Embryonic facial prominence (tissue), 1 donor: ENCODE measurements around the gene GGACT.

Experiments
- DNase-seq: peaks from one replicate; pipeline ENCODE4 v3.0.0-alpha.2; 2016; ENCODE audit errors: extremely low spot score

GGACT gene

DNA sequence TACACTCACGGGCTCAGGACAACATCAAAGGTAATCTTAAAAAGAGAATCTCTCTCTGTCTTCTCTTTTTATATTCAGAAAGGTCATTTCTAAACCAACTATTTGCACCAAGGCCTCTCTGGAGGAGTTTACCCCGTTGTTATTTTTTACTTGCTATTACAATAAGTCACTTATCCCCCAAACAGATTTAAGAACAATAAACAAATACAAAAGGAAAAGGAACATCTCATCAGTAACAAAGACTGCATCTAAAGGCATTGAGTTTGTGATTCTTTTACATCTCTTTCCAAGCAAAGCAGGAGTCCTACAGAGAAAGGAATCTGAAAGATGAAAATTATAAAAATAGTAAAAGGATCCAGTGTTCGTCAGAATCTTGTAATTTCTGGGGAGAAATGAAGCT, 75.4 kb downstream of the GGACT start:
- DNase-seq = no peak

DNA sequence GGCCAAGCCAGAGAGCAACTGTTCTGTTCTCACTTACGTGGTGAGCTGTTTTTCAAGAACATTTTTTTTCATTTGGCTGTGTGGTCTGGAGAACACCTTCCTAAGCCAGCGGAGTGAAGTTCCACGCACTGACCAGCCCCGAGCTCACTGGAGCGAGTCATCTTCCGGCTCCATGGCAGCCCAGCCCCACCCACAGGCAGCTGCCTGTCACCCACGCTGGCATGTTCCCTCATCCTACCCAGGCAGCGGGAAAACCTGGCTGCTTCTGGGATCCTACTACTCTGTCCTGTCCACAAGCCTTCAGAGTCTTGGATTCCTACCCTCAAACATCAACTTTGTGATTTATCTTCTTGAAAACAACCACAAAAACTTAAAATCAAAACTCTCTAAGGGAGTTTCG, 76.2 kb downstream of the GGACT start:
- no peak for DNase-seq

DNA sequence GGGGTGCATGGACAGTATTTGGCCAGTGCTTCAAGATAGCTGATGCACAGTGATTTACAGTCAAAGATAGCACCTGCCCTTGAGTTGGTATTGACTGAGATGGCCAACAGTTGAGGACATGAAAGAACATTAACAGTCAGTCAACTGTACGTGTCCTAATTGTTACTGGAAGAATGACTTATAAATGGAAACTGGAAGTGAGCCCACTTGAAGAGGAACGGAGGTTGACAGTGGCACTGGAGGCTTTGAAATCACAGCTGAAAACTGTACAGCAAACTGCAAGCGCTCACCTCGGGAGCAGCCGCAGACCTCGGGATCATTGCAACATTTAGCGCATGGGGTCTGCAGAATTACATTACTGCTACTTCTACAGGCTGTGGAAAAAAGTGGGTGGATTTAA, 77.1 kb downstream of the GGACT start:
- no peak for DNase-seq

DNA sequence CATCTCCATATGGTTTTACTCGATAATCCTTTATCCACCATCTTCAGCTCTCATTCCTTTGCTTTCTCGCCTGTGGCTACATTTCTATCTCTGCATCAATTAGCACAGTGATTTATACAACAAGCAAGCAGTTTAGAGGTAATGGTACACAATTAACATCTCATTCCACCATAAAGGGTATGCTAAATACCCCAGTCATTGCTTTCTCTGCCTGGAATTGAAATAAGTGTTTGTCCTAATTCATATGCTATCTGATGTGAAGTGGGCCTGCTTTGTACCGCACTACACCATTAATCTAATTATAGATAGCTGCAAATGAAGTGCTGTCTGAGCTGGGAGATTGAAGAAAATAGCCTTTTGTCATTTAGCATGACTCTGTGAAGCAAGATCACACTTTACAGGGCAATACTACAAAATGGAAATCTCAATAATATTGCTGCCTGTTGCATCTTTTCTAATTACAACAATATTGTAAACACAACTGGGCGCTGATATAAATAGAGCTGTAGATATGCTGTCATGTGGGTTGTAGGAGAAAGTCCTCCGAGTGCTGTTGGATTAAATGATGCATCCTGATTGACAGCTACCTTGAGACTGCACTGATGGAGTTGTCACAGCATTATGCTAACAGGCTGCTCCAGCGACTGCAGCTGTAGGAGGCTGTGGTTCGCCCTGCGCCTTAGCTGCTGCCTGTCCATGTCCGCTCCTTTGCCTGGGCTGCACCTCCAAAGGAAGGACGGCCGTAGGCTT, 78.2 kb downstream of the GGACT start:
- DNase-seq = no peak

DNA sequence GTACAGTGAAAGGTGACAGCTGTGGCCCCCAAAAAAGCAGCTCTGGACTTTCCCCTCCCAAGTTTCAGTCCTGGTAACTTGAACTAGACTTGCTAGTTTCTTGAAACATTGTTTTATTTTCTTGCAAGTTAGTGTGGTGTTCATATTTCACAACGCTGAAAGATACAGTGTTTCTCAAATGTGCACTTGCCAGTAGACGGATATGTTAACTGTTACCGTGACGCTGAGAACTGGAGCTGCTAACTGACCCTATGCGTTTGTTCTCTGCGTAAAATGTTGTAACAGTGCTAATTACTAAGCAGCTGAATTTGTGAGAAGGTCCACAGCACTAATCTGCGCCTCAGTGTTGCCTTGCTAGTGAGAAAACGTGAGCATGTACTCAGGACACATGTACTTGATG, 79.6 kb downstream of the GGACT start:
- DNase-seq = no peak

DNA sequence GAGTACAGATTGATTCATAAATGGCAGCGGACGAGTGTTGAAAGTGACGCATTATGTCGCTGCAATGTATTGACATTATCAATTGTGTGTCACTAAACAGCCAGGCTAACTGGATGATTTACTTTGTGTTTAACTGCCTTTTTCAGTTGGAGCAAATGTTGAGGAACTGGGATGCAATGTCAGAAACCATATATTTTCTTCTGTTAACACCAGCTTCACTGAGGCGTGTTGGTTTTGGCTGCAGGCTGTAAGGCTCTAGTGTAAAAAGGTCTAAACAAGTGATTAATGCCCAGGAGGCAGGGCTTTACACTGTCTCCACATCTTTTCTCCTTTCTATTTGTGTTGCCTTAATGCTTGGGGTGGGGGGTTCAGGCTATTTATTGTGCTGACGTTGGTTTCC, 80.1 kb downstream of the GGACT start:
- no peak for DNase-seq

DNA sequence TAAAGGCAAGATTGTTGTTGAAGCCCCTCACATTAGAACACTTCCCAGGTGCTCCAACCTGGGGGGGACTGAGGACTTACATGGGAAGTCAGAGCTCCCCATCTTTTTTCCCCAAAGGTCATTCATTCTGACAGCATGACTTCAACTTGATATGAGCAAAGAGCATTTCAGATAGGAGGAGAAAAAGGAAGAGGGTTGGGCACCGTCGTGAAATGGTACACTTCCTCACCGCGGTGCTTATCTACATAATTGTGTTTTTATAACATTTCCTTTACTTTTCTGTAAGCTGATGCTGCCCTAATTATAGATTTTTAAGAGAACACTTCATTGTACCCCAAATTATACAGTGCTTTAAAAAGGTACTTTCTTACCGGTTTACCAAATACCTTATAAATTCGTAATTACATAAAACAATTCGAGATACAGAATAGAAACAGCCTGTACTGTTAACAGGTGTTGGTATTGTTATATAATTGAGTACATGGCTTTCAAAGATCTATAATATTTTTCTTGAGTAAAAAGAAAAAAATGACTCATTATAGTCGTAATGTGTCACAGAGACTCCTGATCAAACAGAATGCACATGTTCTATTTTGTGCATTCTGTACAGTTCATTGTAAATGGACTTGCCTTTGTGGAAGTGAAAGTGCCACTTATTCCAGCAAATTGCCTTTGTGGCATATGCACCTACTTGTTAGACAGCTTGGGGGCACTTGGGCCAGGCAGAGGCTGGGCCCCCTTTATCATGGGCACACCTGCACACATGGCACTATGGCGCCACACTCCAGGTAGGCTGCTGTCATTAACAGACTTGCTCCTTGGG, 81.8 kb downstream of the GGACT start:
- DNase-seq = no peak

DNA sequence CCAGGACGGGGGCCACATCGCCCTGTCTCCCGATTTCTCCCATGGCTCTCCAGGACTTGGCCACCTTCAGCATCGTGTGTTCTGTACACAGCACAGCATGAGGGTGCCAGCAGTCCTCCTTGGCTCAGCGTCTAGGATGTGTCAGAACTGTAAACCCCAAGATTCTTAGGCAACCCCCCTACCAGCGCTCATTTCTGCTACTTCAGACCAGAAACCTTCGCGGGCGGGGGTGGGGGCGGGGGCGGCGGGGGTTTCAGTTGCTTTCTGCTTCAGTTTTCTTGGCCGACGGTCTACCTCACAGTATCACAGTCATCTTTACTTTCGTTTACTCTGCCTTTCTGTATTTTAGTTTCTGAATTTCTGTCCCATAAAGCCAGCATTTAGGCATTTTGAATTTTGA, 82.4 kb downstream of the GGACT start:
- DNase-seq = no peak

DNA sequence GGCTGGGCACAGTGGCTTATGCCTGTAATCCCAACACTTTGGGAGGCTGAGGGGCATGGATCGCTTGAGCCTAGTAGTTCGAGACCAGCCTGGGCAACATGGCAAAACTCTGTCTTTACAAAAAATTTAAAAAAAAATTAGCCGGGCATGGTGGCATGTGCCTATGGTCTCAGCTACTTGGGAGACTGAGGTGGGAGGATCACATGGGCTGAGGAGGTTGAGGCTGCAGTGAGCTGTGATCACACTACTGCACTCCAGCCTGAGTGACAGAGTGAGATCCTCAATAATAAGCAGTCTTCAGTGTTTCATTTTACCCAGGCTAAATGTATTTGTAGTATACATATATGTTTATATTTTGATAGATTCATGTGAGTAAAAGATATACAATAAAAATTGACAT, 85.0 kb downstream of the GGACT start:
- DNase-seq = no peak

DNA sequence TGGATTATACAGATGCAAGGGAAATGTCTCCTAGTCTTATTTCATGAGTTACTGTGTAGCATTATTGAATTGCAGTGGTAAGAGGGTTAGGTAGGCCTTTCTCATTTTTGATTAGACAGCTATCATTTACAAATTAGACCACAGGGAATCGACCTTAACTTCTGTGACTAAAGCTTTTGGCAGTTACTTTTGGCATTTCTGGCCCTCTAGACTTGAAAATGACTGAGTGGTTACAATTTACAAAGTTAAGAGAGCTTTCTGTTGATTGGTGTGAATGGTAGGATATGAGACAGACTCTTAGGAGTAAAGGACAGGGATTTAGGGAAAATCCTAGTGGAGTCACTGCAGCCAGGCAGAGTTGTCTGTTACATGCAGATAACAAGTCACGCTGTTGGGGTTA, 86.1 kb downstream of the GGACT start:
- DNase-seq = no peak

DNA sequence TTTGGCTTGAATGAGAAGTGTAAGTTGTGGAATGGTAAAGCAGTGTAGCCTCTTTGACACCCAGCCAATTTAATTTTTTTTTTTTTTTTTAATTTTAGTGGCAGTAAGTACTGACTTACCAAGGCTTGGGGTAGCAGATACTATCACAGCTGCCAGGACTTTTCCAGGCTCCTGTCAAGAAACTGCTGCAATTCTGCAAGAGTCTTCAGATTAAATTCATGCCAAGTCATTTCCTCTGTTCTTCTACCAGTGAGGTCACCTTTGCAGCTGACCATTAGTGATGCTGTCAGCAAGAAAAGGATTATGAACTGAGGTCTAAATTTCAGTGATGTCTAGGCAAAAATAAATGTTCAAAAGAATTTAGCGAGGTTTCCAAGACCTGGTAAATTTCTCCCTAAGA, 91.2 kb downstream of the GGACT start:
- no peak for DNase-seq

DNA sequence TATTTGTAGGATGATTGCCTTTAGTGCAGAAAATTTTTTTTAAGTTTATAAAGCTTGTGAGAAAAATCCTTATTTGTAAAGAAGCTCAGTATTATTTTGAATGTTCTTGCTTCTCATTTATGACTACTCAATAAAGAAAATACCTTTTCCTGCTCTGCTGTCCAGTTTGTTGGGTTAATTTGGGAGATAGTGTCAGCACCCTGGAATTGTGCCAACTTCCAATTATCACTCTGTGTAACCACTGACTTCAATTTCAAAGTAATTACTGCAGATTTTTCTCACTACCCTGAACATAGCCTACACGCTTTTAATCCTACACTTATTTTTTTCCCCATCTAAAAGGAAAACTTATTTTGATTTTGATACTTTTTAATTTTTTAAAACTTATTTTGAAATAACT, 93.1 kb downstream of the GGACT start:
- DNase-seq = no peak

DNA sequence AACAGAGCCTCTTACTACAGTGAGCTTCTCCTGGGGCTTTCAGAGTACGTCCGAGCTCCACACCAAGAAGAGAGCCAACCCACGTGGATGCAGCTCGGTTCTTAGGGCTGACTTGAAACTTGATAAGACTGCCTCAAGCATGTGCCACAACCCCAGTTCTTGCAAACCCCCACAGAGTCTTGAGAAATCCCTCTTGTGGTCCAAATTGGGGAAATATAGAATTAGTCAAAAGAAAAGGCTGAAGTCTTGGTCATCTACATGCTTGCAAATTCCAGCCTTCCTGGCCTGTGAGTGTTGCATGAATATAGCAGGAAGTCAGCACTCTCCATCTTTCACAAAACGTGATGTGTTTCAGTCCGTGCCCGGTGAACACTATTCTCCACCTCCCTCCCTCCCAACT, 95.2 kb downstream of the GGACT start:
- no peak for DNase-seq

DNA sequence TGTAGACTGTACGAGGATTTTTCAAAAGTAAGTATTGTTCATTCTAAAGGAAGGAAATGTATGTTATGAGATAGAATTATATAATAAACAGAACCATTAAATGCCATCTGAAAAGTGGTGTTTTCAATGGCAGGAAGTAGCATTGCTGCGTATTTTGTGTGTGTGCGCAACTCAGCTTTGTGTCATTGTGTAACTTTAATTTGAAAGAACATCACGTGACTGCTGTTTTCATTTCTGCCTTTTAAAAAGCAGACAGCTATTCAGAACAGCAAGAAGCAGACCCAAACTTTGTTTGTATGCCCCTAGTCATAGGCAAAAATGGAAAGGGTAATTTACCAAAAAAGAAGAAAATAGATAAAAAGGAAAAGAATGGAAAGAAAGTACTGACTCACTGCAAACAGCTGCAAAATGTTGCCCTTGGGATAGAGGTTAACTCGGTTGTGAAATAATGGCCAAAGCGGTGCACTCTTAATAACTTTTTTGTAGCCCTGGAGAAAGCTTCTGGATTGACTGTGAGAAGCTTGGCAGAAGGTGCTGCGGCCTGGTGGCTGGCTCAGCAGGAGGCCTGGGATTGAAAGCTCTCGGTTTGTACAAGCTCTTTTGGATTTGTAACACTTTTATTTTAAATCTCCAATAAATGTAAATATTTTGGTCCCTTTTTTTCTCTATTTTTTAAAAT, 97.3 kb downstream of the GGACT start:
- DNase-seq = no peak

DNA sequence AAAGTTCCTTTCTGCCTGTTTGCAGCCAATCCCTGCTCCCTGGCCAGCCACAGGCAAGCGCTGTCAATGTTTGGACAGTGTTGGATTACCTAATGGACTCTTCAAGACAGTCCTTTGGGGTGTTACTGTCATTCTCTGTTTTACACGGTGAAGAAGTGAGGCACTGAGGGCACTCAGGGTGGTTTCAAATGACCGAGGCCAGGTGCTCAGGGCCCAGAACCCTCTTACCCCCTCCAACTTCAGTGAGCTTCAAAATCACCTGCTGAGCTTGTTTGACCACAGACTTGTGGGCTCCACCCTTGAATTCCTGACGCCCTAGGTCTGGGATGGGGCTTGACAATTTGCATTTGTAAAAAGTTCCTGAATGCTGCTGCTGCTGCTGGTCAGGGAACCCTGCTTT, 97.9 kb downstream of the GGACT start:
- no peak for DNase-seq

DNA sequence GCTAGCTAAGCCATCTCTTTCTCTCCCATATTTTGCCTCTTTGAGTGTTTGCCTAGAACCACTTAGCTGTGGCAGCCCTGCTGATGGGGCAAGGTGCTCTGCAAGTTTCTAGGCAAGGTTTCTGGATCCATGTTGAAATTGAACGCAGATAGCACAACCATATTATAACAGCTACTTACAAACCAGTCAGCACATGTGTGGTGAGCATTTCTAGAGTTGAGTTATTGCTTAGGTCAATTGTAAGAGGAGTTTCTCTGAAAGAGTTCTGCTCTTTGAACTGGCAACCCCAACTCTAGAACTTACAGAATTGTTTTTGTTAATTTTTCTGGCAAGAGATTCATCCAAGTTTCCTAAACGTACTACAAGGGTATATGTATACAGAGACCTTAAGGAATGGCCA, 103.3 kb downstream of the GGACT start:
- no peak for DNase-seq

DNA sequence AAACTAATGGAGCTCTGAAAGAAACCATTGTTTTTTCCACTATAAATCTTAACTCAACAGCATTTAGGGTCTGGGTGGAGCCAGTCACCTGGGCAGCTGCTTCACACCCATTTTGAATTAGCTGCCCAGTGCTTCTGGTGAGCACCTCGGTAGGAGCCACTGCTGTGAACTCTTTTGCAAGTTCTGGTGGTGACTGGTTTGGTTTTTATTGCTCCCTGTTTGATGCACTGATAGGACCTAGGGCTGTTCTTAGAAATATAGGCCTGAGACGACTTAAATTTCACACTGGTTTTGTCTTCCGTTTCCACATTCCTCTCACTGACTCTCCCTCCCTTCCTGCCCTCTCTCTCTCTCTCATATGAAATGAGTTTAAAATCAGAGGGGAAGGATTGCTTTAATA, 103.9 kb downstream of the GGACT start:
- DNase-seq = no peak

DNA sequence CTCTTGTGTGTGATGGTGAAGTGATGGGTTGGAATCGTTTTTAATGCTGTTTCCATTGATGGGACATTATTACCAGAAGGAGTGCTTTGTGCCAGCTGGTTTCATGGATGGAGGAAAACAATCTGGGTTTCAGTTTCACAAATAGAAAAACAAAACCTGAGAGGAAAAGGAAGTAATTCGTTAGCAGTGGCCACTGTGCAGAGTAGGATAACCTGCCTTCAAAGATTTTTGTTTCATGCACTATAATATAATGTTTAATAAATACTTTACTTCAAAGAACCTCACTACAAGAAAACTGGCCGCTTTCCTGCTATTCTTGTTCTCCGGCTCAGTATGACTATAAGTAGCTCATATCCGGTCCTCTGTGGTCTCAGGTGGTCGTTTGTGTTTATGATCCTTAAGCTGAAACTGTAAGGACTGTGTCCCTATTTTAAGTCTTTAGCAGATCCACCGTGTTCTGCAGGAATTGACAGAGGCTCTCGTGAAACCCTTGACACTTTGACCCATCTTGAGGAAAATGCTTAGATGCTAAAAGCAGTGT, 104.7 kb downstream of the GGACT start:
- DNase-seq = no peak

DNA sequence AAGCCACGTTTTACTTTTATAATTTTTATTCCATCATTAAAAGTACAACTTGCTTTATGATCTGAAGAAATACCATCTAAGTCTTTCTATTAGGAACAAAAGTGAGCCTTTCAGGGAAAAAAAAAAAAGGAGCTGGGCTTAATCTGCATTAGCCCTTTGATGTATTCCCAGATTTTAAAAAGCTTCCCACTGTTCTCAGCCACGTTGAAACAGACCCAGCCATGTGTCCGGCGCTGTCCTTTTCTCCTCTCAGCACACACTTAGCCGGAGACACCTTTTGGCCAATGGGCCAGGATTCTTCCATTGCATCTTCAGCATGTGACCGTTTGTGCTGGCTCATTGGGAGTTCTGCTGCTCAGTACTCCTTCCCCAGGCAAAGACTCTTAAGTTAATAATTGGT, 105.5 kb downstream of the GGACT start:
- DNase-seq = no peak

DNA sequence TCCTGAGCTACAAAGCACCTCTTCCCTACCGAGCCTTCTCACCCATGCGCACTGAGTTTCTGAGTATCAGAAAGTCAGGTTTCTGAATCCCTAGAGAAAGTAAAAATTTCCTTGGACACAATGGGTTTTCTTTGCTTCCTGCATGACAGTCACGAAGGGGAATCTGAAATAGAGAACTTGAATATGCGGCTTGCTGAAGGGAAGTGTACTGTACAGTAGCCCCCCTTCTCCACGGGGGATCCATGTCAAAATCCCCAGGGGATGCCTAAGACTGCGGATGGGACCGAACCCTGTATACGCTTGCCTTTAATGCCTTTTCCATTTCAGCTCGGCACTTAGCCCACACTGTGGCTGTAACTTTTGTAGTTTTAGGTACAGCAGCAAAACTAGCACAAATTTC, 107.9 kb downstream of the GGACT start:
- DNase-seq = no peak
